GM19025 (cell line): ENCODE measurements around the gene ST14.

ENCODE experiments used
- ATAC-seq: cut with Tn5 transposase; IDR thresholded peaks from one replicate; pipeline ENCODE4 v1.9.1; 2021; ENCODE audit warnings: mild to moderate bottlenecking, low read depth, moderate library complexity; ENCODE audit not compliant: unreplicated experiment

Gene ST14

DNA sequence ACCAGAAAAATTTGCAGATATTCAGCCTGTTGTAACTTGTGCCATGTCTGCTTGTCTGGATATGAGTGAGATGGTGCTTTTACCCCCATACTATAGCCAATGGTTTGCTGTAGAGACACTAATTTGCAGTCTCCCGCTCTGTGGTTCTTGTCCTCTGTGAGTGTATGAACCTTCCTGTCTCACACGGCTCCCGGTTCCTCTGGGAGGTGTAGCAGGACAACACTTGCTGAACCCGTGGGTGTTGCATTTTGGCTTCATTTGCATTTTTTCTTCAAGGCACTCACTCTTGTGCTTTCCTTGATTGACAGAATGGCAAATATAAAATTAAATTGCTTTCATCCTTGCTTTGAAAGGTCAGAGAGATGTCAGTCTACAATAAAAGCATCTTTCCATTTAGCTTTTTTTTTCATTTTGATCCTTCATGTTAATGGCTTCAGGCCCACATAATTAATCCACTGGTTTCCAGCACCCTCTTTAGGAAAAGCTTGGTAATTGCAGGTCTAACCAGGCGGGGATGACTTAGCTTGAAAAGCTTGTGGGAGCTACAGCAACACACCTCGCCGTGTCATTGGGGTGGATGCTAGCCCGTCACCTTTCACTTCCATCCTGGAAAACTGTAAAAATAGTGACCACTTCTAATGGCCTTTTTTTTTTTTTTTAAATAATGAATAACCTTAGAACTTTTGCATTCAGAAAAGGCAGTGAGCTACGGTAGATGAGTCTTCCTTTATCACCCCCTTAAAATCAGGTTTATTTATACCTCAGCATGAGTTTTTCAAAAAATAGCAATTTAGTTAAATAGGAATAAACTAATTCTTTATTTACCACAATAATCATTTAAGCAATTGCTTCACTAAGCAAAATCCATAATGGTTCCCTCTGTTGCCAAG lies 27.4 kb upstream of the ST14 start:
- ATAC-seq: no peak

GRCh38 chr11:130133716-130134115 lies 25.9 kb upstream of the ST14 start:
- no peak for ATAC-seq

DNA sequence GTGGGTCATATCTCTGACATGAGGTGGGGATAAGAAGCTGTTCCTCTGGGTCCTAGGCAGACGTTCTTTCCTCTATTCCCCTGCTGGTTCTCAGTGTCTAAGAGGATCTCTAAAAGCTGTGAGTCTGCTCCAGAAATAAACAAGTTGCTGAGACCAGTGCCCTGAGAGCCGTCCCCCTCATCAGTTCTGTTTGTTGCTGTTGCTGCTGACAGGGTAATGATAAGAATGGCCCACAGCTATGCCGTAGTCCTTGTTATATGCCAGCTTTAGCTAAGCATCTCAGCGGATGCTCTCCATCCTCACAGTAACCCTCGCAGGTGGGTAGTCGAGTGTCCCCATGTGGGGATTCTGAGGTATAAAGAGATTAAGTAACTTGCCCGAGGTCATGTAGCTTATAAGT lies 23.5 kb upstream of the ST14 start:
- no peak for ATAC-seq

- ATAC-seq: no peak
Observed at GRCh38 chr11:130137999-130138398, 21.6 kb upstream of the ST14 start.

DNA sequence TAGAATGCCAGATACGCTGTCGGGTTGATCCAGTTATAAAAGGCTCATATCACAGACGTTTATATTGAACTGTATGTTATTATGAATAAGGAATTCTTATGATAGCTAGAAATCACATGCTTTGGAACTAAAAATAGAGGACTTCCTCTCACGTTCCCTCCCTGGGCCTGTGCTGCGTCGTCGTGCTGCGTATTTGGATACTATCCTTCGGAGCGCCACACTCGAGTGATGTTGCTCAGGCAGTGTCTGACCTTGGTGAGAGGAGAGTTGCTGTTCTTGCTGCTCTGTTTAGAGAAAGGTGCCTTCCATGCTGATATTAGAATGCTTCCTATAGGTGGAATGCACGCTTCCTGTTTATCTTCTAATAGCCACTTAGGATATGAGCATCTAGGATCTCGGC lies 20.2 kb upstream of the ST14 start:
- no peak for ATAC-seq

DNA sequence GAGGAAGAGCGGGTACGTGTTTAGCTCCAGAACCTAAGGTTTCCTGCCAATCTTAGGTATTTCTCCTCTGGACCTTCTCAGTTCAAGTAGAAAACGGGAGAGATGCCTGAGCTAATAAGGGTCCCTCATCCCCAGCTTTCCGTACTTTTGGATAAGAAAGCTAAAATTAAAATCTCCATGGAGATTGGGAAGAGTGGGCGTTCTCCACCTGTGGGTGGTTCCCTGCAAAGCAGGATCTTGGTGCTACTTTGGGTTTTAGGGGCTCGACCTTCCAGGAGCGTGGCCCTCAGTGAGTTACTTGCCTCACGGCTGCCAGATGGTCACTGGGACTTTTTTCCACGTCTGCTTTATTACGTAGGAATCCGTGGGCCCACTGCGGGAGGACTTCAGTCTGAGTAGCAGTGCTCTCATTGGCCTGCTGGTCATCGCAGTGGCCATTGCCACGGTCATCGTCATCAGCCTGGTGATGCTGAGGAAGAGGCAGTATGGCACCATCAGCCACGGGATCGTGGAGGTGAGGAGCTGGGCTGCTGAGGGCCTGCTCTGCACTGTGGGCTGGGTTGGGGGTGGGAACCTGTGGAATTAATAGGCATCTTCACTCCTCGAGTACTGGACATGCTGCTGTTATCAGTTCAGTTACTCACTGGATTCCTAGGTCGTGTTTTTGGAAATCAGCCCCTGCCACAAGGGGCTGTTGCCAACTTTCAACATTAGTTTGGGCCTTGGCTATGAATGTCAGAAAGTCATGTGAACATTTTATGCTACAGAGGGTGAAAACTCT lies 17.8 kb upstream of the ST14 start:
- ATAC-seq: no peak

DNA sequence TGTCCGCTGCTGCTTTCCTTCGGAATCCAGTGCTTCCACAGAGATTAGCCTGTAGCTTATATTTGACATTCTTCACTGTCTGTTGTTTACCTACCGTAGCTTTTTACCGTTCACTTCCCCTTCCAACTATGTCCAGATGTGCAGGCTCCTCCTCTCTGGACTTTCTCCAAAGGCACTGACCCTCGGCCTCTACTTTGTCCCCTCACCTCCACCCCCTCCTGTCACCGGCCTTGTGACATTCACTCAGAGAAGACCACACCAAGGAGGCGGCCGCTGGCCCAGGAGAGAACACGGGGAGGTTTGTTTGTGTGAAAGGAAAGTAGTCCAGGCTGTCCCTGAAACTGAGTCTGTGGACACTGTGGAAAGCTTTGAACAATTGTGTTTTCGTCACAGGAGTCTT lies 15.4 kb upstream of the ST14 start:
- ATAC-seq: no peak

DNA sequence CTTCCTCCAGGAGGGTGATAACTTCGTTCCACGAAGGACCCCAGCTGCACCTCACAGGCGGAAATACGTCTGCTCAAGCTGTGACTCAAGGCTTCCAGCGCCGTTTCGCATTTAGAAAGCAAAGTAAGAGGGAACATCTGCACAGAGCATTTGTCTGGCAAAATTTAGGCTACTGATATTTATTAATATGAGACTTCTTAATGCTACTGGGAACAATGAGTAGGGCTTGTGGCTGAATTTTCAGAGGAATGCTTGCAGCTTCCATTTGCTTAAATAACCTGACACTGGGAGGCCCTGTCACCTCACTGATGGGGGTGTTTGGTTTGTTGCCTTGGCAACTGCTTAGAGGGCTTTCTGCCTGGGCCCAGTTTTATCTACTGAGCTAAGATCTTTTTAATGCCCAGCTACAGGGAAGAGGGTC lies 14.7 kb upstream of the ST14 start:
- ATAC-seq: no peak

DNA sequence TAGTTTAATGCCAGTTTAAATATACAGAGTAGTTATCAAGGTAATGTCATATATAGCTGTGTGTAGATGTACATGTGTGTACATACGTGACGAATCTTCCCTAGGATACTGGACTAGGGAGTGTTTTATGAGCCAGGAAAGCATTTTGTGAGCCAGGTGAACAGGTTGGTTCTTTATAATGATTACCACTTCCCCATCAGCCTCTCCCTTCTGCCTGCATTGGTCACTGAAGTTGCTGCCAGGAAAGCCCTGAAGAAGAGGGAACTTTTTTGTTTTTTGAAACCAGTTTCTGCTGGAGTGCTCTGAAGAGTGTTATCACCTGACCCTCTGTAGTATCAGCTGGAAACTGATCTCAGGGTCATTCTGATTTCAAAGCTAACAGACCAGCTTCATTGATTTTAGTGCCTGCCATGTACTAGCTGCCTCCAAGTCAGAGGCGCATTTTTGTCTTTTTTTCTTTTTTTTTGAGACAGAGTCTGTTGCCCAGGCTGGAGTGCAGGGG lies 14.2 kb upstream of the ST14 start:
- no peak for ATAC-seq

DNA sequence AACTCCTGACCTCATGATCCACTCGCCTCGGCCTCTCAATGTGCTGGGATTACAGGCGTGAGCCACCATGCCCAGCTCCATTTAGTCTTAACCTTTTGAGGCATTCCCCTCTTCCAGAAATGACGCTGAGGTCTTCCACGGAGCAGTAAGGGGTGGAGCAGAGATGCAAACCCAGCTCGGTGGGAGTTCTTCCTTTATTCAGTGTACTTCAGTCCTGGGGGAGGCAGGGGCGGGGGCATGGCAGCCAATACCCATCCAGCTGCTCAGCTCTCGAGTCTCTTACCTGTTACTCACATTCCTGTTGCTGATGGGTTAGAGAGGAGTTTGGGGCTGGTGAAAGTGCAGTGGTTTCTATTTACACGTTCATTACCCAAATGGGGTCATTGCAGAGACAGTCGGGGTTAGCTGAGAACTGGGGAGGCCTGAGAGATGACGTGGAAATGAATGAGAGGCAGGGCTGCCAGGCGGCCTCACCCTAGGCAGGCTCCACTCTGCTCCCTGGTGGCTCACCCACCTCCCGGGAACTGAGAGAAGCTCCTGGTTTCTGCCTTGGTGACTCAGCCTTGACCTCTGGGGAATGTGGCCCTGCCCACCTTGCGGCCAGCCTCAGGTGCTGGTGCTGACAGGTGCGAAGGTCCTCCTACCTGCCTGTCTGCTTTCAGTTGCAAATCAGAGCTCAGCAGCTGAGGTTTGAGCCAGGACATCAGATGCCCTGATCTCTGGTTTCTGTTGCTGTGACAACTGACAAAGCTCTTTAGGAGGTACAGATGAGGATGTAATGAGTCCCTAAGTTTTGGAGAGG lies 13.4 kb upstream of the ST14 start:
- ATAC-seq: no peak

DNA sequence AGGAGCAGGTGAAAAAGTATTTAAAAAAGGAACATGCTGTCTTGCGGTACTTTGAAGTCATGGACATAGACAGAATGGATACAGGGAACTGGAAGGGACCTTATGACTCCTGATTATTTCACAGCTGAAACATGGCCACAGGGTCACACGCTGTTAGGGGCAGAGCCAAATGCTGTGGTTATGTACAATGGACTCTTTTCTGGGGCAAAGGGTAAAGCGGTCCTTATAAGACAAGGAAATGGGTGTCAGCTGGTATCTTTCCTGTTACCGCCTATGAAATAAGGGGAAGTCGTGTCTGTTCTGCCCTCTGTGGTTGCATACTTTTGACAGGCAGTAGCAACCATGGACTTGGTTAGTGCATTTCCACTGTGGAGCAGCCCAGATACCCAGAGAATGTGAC lies 12.8 kb upstream of the ST14 start:
- no peak for ATAC-seq

DNA sequence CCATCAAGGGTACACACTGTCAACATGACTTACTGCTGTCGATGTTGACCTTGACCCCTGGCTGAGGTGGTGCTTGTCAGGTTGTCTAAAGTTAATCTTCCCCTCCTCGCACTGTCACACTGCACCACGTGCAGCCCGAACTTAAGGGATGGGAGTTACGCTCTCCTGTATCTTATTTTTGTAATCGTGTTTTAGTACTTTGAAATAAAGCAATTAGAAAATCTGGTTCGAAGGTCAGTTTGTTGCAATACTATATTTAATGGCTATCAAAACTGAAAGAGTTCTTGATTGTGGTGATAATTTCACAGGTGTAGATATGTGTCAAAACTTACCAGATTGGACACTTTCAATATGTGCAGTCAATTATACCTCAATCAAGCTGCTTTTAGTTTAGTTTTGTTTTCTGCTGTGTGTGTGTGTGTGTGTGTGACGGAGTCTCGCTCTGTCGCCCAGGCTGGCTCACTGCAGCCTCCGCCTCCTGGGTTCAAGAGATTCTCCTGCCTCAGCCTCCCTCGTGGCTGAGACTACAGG lies 10.7 kb upstream of the ST14 start:
- ATAC-seq: no peak

DNA sequence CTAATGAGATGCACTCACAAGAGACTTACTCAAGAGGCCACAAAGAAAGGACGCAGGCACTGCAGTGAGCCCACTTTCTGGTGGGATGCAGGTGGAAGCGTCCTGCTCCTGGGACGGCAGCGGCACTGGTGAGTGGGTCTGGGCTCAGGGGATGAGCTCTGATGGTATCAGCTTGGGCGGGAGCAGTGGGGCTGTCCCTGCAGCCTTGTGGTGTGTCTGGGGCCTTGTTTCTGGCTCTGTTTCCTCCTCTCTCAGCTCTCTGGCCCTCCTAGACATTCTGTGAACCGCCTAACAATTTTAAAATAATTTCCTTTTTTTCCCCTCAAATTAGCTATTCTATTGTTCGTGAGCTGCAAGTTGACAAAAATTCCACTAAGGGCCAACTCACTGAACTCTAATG lies 8.8 kb upstream of the ST14 start:
- no peak for ATAC-seq

DNA sequence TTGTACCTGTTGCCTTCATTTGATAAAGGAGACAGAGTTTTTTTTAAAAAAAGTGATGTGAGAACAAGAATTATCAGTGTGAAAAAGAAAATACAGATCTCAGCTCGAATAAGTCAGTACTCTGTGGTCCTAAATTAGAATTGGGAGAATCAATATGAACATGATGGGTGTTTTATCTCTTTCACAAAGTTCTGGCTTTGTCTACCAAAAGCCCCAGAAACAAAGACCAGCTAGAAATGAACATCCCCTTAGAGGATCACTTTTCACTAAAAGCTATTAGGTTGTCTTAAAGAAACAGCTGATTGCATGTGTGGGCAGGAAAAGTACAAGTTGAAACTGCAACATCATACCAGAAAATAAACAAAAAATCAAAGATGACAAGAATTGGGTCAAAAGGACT lies 8.4 kb upstream of the ST14 start:
- no peak for ATAC-seq

GRCh38 chr11:130156108-130157022 lies 3.2 kb upstream of the ST14 start:
- no peak for ATAC-seq

GRCh38 chr11:130157101-130157500 lies 2.5 kb upstream of the ST14 start:
- ATAC-seq: no peak

- ATAC-seq: no peak
Observed at GRCh38 chr11:130157840-130158239, 1.7 kb upstream of the ST14 start.

- ATAC-seq: no peak
Observed at GRCh38 chr11:130159139-130159538, 443 bp upstream of the ST14 start.

GRCh38 chr11:130160498-130161155 lies 1.0 kb downstream of the ST14 start:
- no peak for ATAC-seq
